Liver (tissue), 3 donors: Measurements from ENCODE around the gene LRRC61.

Experiments used
- ATF3 ChIP-seq: IDR thresholded peaks from 2 replicates; pipeline ENCODE4 v1.6.1; 2016; ENCODE audit warnings: antibody characterized with exemption
- CTCF ChIP-seq: fragments of 150-350 bp; IDR thresholded peaks from 2 replicates; pipeline ENCODE4 v1.5.1; 2017; ENCODE audit warnings: improper control_type of control experiment, low read depth, low read length; ENCODE audit not compliant: missing input control
- EGR1 ChIP-seq, 2 donors: IDR thresholded peaks; 2 replicates each; pipeline ENCODE4 v1.6.1; 2016 to 2018; ENCODE audit warnings: antibody characterized with exemption in 2 of 2, low read depth in 2 of 2
- GABPA ChIP-seq, 2 donors: IDR thresholded peaks in 1 of 2; conservative IDR thresholded peaks in 1 of 2; 2 replicates each; pipeline ENCODE4 v1.6.1; 2016; ENCODE audit warnings: antibody characterized with exemption in 2 of 2, mild to moderate bottlenecking in 1 of 2, moderate library complexity in 1 of 2
- JUND ChIP-seq, 2 donors: IDR thresholded peaks; 2 replicates each; pipeline ENCODE4 v1.6.1; 2016; ENCODE audit warnings: antibody characterized with exemption in 2 of 2
- MAX ChIP-seq: IDR thresholded peaks from 2 replicates; pipeline ENCODE4 v1.6.1; 2016; ENCODE audit warnings: antibody characterized with exemption
- REST ChIP-seq: IDR thresholded peaks from 2 replicates; pipeline ENCODE4 v1.6.1; 2016; ENCODE audit warnings: antibody characterized with exemption, mild to moderate bottlenecking
- RXRA ChIP-seq, 2 donors: IDR thresholded peaks; 2 replicates each; pipeline ENCODE4 v1.6.1; 2017 to 2018; ENCODE audit warnings: antibody characterized with exemption in 2 of 2, mild to moderate bottlenecking in 1 of 2
- YY1 ChIP-seq: IDR thresholded peaks from 2 replicates; pipeline ENCODE4 v1.6.1; 2016; ENCODE audit warnings: antibody characterized with exemption, mild to moderate bottlenecking
- donor health status: healthy.
- donor health status: healthy.

- TF ChIP-seq CTCF (no peak), GABPA (IDR thresholded peaks at IDR 0.05 in 1 of 2, conservative IDR thresholded peaks at IDR 0.05 in 1 of 2) (no peak), REST (no peak), ATF3 (no peak), JUND (IDR thresholded peaks at IDR 0.05) (no peak), EGR1 (IDR thresholded peaks at IDR 0.05; ENCODE audit: low read depth in 2 of 2) (no peak), RXRA (IDR thresholded peaks at IDR 0.05) (no peak), YY1 (no peak), MAX (no peak)
These were observed 35.3 kb downstream of the LRRC61 start for GRCh38 chr7:150358433-150358832.
